IPS-18a (cell line): ENCODE measurements around the gene ESRRA.

Experiments
- H3K27ac ChIP-seq: one replicate; pipeline ENCODE4 v1.5.1; 2013; ENCODE audit warnings: low read length
- H3K27me3 ChIP-seq: one replicate; pipeline ENCODE4 v1.6.1; 2013; ENCODE audit warnings: mild to moderate bottlenecking, low read length; ENCODE audit not compliant: control insufficient read depth, insufficient read depth
- H3K36me3 ChIP-seq: one replicate; pipeline ENCODE4 v1.6.1; 2013; ENCODE audit warnings: low read depth, low read length; ENCODE audit not compliant: control insufficient read depth
- H3K4me1 ChIP-seq: one replicate; pipeline ENCODE4 v1.6.1; 2013; ENCODE audit warnings: low read depth, low read length; ENCODE audit not compliant: control insufficient read depth
- H3K4me3 ChIP-seq: one replicate; pipeline ENCODE4 v1.5.1; 2013; ENCODE audit warnings: low read length
- H3K9ac ChIP-seq: one replicate; pipeline ENCODE4 v1.6.1; 2013; ENCODE audit warnings: mild to moderate bottlenecking, low read length, moderate library complexity
- H3K9me3 ChIP-seq: one replicate; pipeline ENCODE4 v1.6.1; 2013; ENCODE audit warnings: low read depth, low read length; ENCODE audit not compliant: control insufficient read depth

The ESRRA gene

DNA sequence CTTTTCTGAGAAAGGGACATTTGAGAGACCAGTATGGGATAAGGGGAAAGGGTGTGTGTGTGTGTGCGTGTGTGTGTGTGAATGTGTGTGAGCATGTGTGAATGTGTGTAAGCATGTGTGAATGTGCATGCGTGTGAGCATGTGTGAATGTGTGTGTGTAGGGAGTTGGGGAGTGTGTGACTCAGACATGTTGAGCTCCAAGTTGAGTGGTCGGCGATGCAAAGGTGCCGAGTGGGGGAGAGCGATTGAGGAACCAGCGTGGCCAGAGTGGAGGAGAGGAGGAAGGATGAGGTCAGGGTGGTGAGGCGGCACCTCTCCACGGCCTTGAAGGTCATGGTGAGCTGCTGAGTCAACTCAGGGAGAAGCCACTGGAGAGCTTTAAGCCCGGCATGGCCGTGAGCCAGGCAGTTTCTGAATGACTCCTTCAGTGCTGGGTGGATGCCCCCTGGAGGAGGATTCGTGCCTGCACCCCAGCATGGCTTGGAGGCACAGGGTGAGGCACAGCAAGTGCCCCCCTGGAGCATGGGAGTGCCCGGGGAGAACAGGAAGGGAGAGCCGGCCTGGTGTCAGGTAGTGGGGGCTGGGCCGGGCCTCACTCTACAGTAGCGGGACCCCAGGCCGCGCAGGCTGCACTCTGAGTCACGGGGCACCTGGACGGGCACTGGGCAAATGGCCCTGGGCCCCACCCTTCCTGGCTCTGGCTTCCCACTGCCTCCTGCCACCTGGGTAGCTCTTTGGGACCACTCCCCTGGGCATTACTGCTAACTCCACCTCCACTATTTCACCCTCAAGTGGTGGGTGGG is 26.4 kb downstream of the ESRRA start:
- no peak overlapping the region for H3K27ac ChIP-seq
- H3K9me3 ChIP-seq: no peaks in the 10 kb centered on the region
- no peak overlapping the region for H3K9ac ChIP-seq
- H3K27me3 ChIP-seq: no peaks in the 10 kb centered on the region
- H3K4me1 ChIP-seq: no peaks in the 10 kb centered on the region
- no peaks in the 10 kb centered on the region for H3K36me3 ChIP-seq
- H3K4me3 ChIP-seq: no peak overlapping the region

DNA sequence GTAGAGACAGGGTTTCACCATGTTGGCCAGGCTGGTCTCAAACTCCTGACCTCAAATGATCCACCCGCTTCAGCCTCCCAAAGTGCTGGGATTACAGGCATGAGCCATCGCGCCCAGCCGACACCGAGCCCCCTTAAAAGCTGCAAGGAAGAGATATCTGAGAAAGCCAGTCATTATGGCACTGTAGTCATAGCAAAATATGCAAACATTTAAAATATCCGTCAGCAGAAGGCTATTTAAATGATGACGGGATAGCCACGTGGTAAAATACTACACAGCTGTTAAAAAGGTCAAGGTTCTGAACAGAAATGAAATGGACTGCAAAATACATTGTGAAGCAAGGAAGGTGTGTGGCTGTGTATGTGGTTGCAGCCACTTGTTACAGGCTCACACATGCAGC is 28.2 kb downstream of the ESRRA start:
- Histone ChIP-seq H3K27me3 (no peaks in the 10 kb centered on the region), H3K4me3 (no peak overlapping the region), H3K9ac (no peak overlapping the region), H3K36me3 (no peaks in the 10 kb centered on the region), H3K9me3 (no peaks in the 10 kb centered on the region), H3K27ac (no peak overlapping the region), H3K4me1 (no peaks in the 10 kb centered on the region)

- Histone ChIP-seq H3K27me3 (no peaks in the 10 kb centered on the region), H3K36me3 (no peaks in the 10 kb centered on the region), H3K27ac (no peak overlapping the region), H3K9me3 (no peaks in the 10 kb centered on the region), H3K9ac (no peak overlapping the region), H3K4me1 (no peaks in the 10 kb centered on the region), H3K4me3 (no peak overlapping the region)
Measured at GRCh38 chr11:64334764-64335735, 29.7 kb downstream of the ESRRA start.

GRCh38 chr11:64337538-64338249 is 32.4 kb downstream of the ESRRA start:
- peaks cover 12% of the 10 kb centered on the region for H3K27me3 ChIP-seq
- no peaks in the 10 kb centered on the region for H3K9me3 ChIP-seq
- H3K36me3 ChIP-seq: no peaks in the 10 kb centered on the region
- no peak overlapping the region for H3K9ac ChIP-seq
- no peak overlapping the region for H3K27ac ChIP-seq
- no peak overlapping the region for H3K4me3 ChIP-seq
- H3K4me1 ChIP-seq: peaks cover 12% of the 10 kb centered on the region

DNA sequence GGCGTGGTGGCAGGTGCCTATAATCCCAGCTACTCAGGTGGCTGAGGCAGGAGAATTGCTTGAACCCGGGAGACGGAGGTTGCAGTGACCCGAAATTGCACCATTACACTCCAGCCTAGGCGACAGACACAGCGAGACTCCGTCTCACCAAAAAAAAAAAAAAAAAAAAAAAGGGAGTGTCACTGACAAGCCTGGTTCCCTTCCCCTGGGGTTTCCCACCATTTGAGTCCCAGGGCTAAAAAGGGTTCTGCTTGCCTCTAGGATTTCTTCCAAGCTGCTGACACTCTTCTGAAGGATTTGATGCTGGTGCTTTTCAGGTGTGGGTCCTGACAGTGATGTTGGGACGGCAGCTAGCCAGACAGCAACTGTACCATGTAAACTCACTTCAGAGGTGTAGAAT is 33.4 kb downstream of the ESRRA start:
- Histone ChIP-seq H3K4me1 (peaks cover 12% of the 10 kb centered on the region), H3K27ac (no peak overlapping the region), H3K27me3 (peaks cover 12% of the 10 kb centered on the region), H3K36me3 (no peaks in the 10 kb centered on the region), H3K9ac (no peak overlapping the region), H3K9me3 (no peaks in the 10 kb centered on the region), H3K4me3 (no peak overlapping the region)

- Histone ChIP-seq H3K4me1 (peaks cover 12% of the 10 kb centered on the region), H3K36me3 (no peaks in the 10 kb centered on the region), H3K9me3 (no peaks in the 10 kb centered on the region), H3K27ac (no peak overlapping the region), H3K27me3 (peaks cover 12% of the 10 kb centered on the region), H3K9ac (no peak overlapping the region), H3K4me3 (no peak overlapping the region)
Measured at GRCh38 chr11:64339286-64339685, 34.0 kb downstream of the ESRRA start.

DNA sequence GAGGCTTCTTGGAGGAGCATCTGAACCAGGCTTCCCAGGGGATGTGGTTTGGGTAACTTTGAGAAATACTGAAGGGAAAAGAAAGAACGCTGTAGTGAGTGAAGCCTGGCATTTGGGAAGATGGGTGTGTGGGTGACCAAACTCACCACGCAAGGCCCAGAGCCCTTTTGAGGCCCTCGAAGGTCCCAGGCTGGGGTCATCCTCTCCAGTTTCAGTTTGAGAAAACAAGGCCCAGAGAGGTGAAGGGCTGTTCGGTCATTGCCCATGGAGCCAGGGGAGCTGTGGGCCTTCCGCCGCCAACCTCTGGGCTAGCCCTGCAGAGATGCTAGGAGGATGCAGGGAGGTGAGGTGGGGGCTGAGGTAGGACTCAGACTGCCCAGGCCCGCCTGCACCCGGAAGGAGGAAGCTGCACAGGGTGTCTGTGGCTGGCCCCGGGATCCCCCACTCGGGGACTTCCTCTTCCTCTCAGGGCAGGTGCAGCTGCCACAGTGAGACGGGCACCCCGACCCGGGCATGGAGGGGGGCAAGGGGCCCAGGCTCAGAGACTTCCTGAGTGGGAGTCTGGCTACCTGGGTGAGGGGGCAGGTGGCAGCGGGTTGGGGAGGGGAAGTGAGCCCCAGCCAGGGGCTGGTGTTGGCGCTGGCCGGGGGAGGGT is 34.6 kb downstream of the ESRRA start, which contains the start of gene CCDC88B:
CCDC88B (plus strand) TSS at position 451 of the 655 bp plus-strand sequence; CDS start at position 514, 63 bp downstream.
- no peaks in the 10 kb centered on the region for H3K9me3 ChIP-seq
- peaks cover 12% of the 10 kb centered on the region for H3K27me3 ChIP-seq
- H3K36me3 ChIP-seq: no peaks in the 10 kb centered on the region
- peak within 1 kb of the TSS; percentile 63 for H3K4me3 ChIP-seq
- H3K27ac ChIP-seq: no peak within 1 kb of the TSS
- H3K9ac ChIP-seq: peak within 1 kb of the TSS; percentile 17
- H3K4me1 ChIP-seq: peaks cover 12% of the 10 kb centered on the region

DNA sequence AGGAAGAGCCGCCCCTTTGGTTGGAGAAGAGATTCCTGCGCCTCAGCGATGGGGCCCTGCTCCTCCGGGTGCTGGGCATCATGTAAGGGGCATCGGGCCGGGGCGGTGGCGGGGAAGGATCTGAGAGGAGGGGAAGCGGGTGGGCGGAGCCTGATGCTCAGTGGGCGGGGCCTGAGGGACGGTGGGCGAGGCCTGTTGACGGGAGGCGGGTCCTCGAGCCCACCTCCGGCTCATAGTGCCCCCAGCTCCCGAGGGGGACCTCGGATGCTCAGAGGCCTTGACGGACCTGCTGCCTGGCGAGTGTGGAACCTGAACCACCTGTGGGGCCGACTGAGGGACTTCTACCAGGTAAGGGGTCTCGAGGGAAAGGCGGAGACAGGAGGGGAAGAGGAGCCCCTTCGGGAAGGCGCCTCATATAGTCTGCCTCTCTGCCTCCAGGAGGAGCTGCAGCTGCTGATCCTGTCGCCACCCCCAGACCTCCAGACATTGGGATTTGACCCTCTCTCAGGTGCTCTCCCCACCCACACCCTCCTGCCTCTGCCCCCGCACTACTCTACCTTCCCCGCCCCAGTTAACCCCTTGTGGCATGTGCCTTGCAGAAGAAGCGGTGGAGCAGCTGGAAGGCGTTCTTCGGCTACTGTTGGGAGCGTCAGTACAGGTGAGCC is 35.5 kb downstream of the ESRRA start:
- Histone ChIP-seq H3K4me1 (peaks cover 12% of the 10 kb centered on the region), H3K9me3 (no peaks in the 10 kb centered on the region), H3K27me3 (peaks cover 12% of the 10 kb centered on the region), H3K4me3 (peak overlapping the region; percentile 63), H3K36me3 (no peaks in the 10 kb centered on the region), H3K9ac (peak overlapping the region; percentile 17), H3K27ac (no peak overlapping the region)

- Histone ChIP-seq H3K4me3 (peak overlapping the region; percentile 63), H3K36me3 (no peaks in the 10 kb centered on the region), H3K4me1 (peaks cover 12% of the 10 kb centered on the region), H3K27ac (no peak overlapping the region), H3K9ac (no peak overlapping the region), H3K9me3 (no peaks in the 10 kb centered on the region), H3K27me3 (peaks cover 12% of the 10 kb centered on the region)
Measured at GRCh38 chr11:64341429-64341828, 36.1 kb downstream of the ESRRA start.

DNA sequence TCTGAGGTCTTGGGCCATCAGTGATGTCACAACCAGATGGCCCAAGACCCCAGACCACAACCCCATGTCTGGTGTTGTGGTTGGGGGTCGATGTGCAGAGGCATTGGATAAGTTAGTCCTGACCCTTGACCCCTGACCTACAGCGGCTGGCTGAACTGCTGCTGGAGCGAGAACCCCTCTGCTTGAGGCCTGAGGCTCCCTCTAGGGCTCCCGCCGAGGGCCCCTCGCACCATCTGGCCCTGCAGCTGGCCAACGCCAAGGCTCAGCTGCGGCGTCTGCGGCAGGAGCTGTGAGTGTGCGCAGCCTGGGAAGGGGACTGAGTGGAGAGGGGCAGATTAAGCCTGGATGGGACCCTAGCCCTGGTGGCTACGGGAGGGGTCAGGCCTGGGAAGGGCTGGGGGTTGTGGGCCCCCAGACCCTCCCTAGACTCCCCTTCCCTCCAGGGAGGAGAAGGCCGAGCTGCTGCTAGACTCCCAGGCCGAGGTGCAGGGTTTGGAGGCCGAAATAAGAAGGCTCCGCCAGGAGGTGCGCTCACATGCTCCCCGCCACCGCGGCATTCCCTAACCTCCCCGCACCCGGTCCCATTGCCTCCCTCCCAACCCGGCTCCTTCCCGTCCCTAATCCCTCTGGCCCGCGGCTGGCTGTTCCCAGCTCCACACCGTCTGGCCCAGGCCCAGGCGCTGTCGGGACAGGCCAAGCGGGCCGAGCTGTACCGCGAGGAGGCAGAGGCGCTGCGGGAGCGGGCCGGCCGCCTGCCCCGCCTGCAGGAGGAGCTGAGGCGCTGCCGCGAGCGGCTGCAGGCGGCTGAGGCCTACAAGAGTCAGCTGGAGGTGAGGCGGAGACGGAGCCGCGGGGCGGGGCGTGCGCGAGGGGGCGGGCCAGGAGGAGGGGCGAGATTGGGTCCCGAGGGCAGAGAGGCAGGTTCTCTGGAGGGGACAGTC is 36.8 kb downstream of the ESRRA start:
- Histone ChIP-seq H3K4me3 (peak overlapping the region; percentile 43), H3K4me1 (peaks cover 12% of the 10 kb centered on the region), H3K27ac (no peak overlapping the region), H3K27me3 (peaks cover 12% of the 10 kb centered on the region), H3K9me3 (no peaks in the 10 kb centered on the region), H3K36me3 (no peaks in the 10 kb centered on the region), H3K9ac (peak overlapping the region; percentile 28)
